Measurements from ENCODE around the gene OXNAD1.
"Not testable (repeated sequence)": the region's sequence is repeated elsewhere in the genome, so short reads cannot be mapped to it uniquely, and the experiment has no call there.

OXNAD1 gene

DNA sequence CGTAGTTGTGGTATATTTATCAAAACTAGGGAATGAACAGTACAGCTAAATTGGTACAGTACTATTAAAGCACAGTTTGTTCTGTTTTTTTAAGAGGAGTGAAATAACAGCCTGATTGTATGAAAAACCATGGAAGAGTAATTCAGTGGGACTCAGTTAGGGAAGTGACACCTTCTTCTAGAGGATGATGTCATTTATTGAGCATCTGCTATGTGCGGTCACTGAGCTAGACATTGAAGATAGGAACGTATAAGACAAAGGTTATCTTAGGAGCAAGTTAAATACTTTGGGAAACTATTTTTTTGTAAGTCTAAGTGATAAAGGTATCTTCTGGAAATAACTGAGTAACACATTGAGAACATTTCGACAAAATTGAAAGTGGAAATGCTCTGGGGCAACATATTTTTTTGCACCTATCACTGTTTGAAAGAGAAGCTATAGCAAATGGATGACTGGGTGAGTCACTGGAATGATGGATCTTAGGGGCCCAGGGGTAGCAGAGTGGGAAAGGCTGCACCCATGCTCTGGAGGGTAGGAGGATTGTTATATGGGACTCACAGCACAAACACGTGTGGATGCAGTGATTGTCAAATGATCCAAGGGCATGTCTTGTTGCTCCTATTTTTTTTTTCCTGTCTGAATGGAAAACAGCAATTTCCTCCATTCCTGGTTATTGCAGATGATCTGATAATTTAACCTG lies 43.0 kb downstream of the OXNAD1 start:
- Histone ChIP-seq H3K9me3 (ENCODE audit: low read depth, low read length) (no peaks in the 10 kb centered on the region), H3K4me3 (no peak overlapping the region), H3K36me3 (ENCODE audit: insufficient read depth, low read length) (no peaks in the 10 kb centered on the region), H3K27ac (no peak overlapping the region), H3K9ac (ENCODE audit: insufficient read length) (no peak overlapping the region)
- TF ChIP-seq POLR2AphosphoS5 (IDR thresholded peaks at IDR 0.05; ENCODE audit: borderline replicate concordance, low read depth, low read length) = no peak
- no peak for TF ChIP-seq FOXP2 (optimal IDR thresholded peaks at IDR 0.05; ENCODE audit: control extremely low read depth, extremely low read length, insufficient read depth)
- TF ChIP-seq EZH2 (IDR thresholded peaks at IDR 0.05) = no peak
- DNase-seq (ENCODE audit: low read depth, low spot score) = no peak

DNA sequence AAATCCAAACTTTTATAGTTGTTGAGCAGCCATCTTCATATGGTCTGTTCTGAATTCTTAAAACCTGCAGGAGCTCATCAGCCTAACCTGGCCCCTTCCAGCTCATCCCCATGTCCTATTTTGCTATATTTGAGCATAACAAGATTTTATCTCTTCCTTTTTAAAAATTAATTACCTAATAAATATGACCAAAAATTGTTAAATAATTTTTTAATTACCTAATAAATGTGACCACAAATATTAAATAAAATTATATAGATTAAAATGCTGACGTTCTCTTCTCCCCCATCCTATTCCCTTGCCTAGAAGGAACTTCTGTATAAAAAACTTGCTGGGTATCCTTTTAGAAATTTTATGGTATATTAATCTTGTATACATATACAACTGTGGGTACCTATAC lies 43.7 kb downstream of the OXNAD1 start:
- Histone ChIP-seq H3K36me3 (ENCODE audit: insufficient read depth, low read length) (no peaks in the 10 kb centered on the region), H3K27ac (no peak overlapping the region), H3K9me3 (ENCODE audit: low read depth, low read length) (no peaks in the 10 kb centered on the region), H3K9ac (ENCODE audit: insufficient read length) (no peak overlapping the region), H3K4me3 (no peak overlapping the region)
- no peak for DNase-seq (ENCODE audit: low read depth, low spot score)
- TF ChIP-seq POLR2AphosphoS5 (IDR thresholded peaks at IDR 0.05; ENCODE audit: borderline replicate concordance, low read depth, low read length) (no peak), FOXP2 (optimal IDR thresholded peaks at IDR 0.05; ENCODE audit: control extremely low read depth, extremely low read length, insufficient read depth) (no peak), EZH2 (IDR thresholded peaks at IDR 0.05) (no peak)

DNA sequence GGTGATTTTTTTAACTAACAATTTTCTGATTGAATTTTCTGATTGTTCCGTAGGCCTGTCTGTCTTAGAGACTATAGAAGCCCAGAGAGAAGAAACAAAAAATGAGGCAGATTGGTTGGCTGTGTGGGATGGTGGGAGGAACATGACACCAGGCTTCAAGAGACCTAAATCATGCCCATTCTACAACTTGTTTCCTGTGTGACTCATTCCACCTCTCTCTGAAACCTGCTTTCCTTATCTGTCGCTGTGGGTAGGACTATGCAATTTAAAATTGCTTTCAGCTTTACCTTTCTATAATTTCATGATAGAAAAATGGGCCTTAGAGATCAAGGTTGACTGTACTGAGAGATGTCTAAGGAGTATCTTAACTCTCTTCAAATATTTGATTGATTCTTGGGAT lies 44.5 kb downstream of the OXNAD1 start:
- Histone ChIP-seq H3K4me3 (no peak overlapping the region), H3K27ac (no peak overlapping the region), H3K9ac (ENCODE audit: insufficient read length) (no peak overlapping the region), H3K36me3 (ENCODE audit: insufficient read depth, low read length) (no peaks in the 10 kb centered on the region), H3K9me3 (ENCODE audit: low read depth, low read length) (no peaks in the 10 kb centered on the region)
- TF ChIP-seq FOXP2 (optimal IDR thresholded peaks at IDR 0.05; ENCODE audit: control extremely low read depth, extremely low read length, insufficient read depth) (no peak), EZH2 (IDR thresholded peaks at IDR 0.05) (no peak), POLR2AphosphoS5 (IDR thresholded peaks at IDR 0.05; ENCODE audit: borderline replicate concordance, low read depth, low read length) (no peak)
- no peak for DNase-seq (ENCODE audit: low read depth, low spot score)

DNA sequence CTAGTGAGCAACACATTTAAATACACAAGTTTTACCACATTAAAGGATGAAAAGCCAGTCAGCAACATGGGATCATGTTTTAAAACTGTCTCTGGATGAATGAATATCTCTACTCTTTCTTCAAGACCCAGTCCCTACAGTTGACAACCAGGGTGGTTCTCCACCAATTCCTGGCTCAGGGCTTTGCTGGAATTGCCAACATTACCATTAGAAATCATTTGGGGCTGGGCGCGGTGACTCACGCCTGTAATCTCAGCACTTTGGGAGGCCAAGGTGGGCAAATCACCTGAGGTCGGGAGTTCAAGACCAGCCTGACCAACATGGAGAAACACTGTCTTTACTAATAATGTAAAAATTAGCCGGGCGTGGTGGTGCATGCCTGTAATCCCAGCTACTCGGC lies 45.5 kb downstream of the OXNAD1 start:
- H3K9ac ChIP-seq (ENCODE audit: insufficient read length); H3K4me3 ChIP-seq; H3K36me3 ChIP-seq (ENCODE audit: insufficient read depth, low read length); H3K9me3 ChIP-seq (ENCODE audit: low read depth, low read length); DNase-seq (ENCODE audit: low read depth, low spot score); H3K27ac ChIP-seq: not testable (repeated sequence)

DNA sequence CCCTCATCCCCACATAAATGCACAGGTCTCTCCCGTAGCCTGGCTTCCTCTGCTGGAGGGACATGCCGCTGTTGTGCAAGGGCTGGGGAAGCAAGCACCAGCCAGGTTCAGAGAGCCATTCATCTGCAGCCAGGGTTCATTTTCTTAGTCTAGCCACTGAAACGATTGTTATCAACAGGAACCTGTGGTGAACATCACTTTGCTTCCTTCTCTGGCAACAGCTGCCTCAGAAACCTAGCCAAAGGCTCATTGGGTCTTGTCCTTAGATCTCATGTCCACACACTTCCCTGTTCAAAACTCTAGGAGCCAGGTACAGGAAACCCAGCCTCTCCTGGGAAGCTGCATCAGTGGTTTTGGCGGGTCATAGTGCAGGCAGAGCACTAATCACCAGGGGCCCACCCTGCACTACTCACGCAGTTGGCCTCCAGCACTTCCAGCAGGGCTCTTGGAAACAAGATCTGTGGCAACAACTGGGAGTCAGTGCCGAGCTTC lies 47.0 kb downstream of the OXNAD1 start:
- Histone ChIP-seq H3K9me3 (ENCODE audit: low read depth, low read length) (no peaks in the 10 kb centered on the region), H3K9ac (ENCODE audit: insufficient read length) (no peak overlapping the region), H3K36me3 (ENCODE audit: insufficient read depth, low read length) (no peaks in the 10 kb centered on the region), H3K4me3 (no peak overlapping the region), H3K27ac (no peak overlapping the region)
- DNase-seq (ENCODE audit: low read depth, low spot score) = no peak
- TF ChIP-seq FOXP2 (optimal IDR thresholded peaks at IDR 0.05; ENCODE audit: control extremely low read depth, extremely low read length, insufficient read depth) (no peak), POLR2AphosphoS5 (IDR thresholded peaks at IDR 0.05; ENCODE audit: borderline replicate concordance, low read depth, low read length) (no peak)

DNA sequence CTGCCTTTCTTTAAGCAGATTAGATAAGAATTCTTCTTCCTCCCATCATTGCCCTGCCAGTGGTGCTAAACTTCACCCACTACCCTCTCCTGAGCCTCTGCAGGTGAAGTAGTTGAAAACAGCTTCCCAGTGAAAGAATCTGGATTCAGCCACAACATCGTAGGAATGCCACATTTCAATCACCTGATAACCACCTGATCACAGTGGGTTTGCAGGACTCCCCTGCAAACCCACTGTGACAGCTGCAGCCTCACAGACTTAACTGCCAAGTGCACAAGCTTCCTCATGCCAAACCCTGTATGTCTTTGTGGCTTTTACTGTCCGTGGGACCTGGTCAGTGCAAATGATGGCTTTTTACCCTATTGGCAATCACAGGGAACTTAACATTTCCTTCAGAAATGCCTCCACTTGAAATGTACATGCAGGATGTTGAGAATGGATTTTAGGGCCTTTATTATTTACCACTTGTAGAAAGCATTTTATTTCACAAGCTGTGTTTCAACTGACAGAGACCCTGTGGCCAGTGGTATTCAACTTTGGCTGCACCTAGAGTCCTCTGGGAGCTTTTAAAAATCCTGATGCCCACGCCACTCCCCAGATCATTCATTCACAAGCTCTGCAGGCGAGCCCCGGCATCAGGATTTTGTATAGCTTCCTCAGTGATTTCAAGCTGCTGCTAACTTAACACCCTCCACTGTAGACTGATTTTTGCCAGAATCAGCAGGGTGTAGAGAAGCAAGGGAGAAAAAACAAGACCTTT lies 49.1 kb downstream of the OXNAD1 start:
- DNase-seq (ENCODE audit: low read depth, low spot score) = no peak
- TF ChIP-seq POLR2AphosphoS5 (IDR thresholded peaks at IDR 0.05; ENCODE audit: borderline replicate concordance, low read depth, low read length) = no peak
- TF ChIP-seq EZH2 (IDR thresholded peaks at IDR 0.05) = no peak
- TF ChIP-seq FOXP2 (optimal IDR thresholded peaks at IDR 0.05; ENCODE audit: control extremely low read depth, extremely low read length, insufficient read depth) = no peak
- Histone ChIP-seq H3K36me3 (ENCODE audit: insufficient read depth, low read length) (no peaks in the 10 kb centered on the region), H3K27ac (no peak overlapping the region), H3K4me3 (no peak overlapping the region), H3K9ac (ENCODE audit: insufficient read length) (no peak overlapping the region), H3K9me3 (ENCODE audit: low read depth, low read length) (no peaks in the 10 kb centered on the region)

DNA sequence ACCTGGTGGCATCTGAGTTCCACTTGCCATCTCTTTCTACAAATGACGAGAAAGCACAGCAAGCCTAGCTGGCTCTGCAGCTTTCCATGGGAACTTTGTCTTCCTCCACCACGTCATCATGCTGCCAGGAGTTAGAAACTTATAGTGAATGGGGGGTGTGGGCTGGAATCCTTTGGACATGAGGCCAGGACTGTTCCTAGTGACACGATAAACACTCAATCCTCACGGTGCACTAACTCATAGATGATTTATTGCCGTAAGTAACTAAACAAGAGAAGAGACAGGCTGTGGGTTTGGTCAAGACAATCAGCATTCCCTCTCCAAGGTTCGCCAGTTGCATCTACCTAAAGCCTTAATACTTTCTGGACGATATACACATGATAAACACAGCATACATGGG lies 50.6 kb downstream of the OXNAD1 start:
- TF ChIP-seq EZH2 (IDR thresholded peaks at IDR 0.05) (no peak), POLR2AphosphoS5 (IDR thresholded peaks at IDR 0.05; ENCODE audit: borderline replicate concordance, low read depth, low read length) (no peak), FOXP2 (optimal IDR thresholded peaks at IDR 0.05; ENCODE audit: control extremely low read depth, extremely low read length, insufficient read depth) (no peak)
- H3K36me3 ChIP-seq (ENCODE audit: insufficient read depth, low read length) = no peaks in the 10 kb centered on the region
- no peak for DNase-seq (ENCODE audit: low read depth, low spot score)
- H3K9me3 ChIP-seq (ENCODE audit: low read depth, low read length) = no peaks in the 10 kb centered on the region
- no peak overlapping the region for H3K27ac ChIP-seq
- no peak overlapping the region for H3K9ac ChIP-seq (ENCODE audit: insufficient read length)
- H3K4me3 ChIP-seq = no peak overlapping the region

DNA sequence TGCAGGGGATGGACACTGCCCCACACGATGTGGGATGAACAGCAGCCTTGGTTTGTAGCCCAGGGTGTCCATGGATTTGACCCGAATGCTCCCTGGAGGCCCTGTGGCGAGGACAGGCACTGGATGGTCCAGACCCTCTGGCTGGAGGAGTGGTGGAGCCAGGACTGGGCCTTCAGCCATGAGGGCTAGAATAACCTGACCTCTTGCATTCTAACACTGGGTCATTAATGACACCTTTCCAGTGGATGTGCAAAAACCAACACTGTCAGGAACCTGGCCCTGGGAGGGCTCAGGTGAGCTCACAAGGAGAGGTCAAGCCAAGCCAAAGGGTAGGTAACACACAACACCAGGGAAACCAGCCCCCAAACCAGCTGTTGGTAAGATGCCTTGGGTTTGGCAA lies 51.4 kb downstream of the OXNAD1 start:
- H3K9me3 ChIP-seq (ENCODE audit: low read depth, low read length) = no peaks in the 10 kb centered on the region
- no peak for DNase-seq (ENCODE audit: low read depth, low spot score)
- H3K9ac ChIP-seq (ENCODE audit: insufficient read length) = no peak overlapping the region
- TF ChIP-seq EZH2 (IDR thresholded peaks at IDR 0.05) = no peak
- no peak for TF ChIP-seq POLR2AphosphoS5 (IDR thresholded peaks at IDR 0.05; ENCODE audit: borderline replicate concordance, low read depth, low read length)
- TF ChIP-seq FOXP2 (optimal IDR thresholded peaks at IDR 0.05; ENCODE audit: control extremely low read depth, extremely low read length, insufficient read depth) = no peak
- H3K4me3 ChIP-seq = no peak overlapping the region
- no peak overlapping the region for H3K27ac ChIP-seq
- H3K36me3 ChIP-seq (ENCODE audit: insufficient read depth, low read length) = no peaks in the 10 kb centered on the region

Data from SK-N-MC (cell line).